HG02571 (cell line): ENCODE measurements around the gene SECISBP2.
"Not testable (repeated sequence)": the region's sequence is repeated elsewhere in the genome, so short reads cannot be mapped to it uniquely, and the experiment has no call there.

Source experiments
- ATAC-seq: cut with Tn5 transposase; IDR thresholded peaks from one replicate; pipeline ENCODE4 v1.9.1; 2021; ENCODE audit warnings: mild to moderate bottlenecking, moderate library complexity; ENCODE audit not compliant: unreplicated experiment

SECISBP2 gene

GRCh38 chr9:89318123-89319014, at the start of gene SECISBP2:
SECISBP2 (plus strand) TSS chr9:89318500; CDS start chr9:89318577, 77 bp downstream.
- peak; percentile 89 for ATAC-seq

- ATAC-seq, result no peak
Measured at GRCh38 chr9:89273528-89274279, 44.6 kb upstream of the SECISBP2 start.

GRCh38 chr9:89274838-89275237, 43.5 kb upstream of the SECISBP2 start:
- ATAC-seq, result no peak

- not testable (repeated sequence) for ATAC-seq
Measured at GRCh38 chr9:89276040-89276439, 42.3 kb upstream of the SECISBP2 start.

- no peak for ATAC-seq
Measured at GRCh38 chr9:89277043-89277442, 41.3 kb upstream of the SECISBP2 start.

GRCh38 chr9:89277454-89277853, 40.8 kb upstream of the SECISBP2 start:
- ATAC-seq, result no peak

GRCh38 chr9:89278551-89278950, 39.7 kb upstream of the SECISBP2 start:
- no peak for ATAC-seq

GRCh38 chr9:89278997-89279739, 39.1 kb upstream of the SECISBP2 start:
- ATAC-seq, result no peak

- ATAC-seq, result no peak
Measured at GRCh38 chr9:89281106-89281505, 37.2 kb upstream of the SECISBP2 start.

GRCh38 chr9:89282248-89282968, 35.9 kb upstream of the SECISBP2 start:
- not testable (repeated sequence) for ATAC-seq

GRCh38 chr9:89284076-89284475, 34.2 kb upstream of the SECISBP2 start:
- ATAC-seq, result no peak

GRCh38 chr9:89291741-89292140, 26.6 kb upstream of the SECISBP2 start:
- no peak for ATAC-seq

GRCh38 chr9:89293014-89293413, 25.3 kb upstream of the SECISBP2 start:
- no peak for ATAC-seq

GRCh38 chr9:89295400-89295799, 22.9 kb upstream of the SECISBP2 start:
- ATAC-seq, result no peak

- not testable (repeated sequence) for ATAC-seq
Measured at GRCh38 chr9:89301996-89302395, 16.3 kb upstream of the SECISBP2 start.

GRCh38 chr9:89304020-89304833, 14.1 kb upstream of the SECISBP2 start:
- ATAC-seq, result no peak

- ATAC-seq, result no peak
Measured at GRCh38 chr9:89304834-89305188, 13.5 kb upstream of the SECISBP2 start.

- ATAC-seq, result no peak
Measured at GRCh38 chr9:89305868-89306267, 12.4 kb upstream of the SECISBP2 start.

GRCh38 chr9:89309166-89309565, 9.1 kb upstream of the SECISBP2 start:
- no peak for ATAC-seq
